ENCODE results near the gene AHSG.
"Not testable (repeated sequence)": the region's sequence is repeated elsewhere in the genome, so short reads cannot be mapped to it uniquely, and the experiment has no call there.

AHSG gene

GRCh38 chr3:186618318-186618938 lies 5.6 kb downstream of the AHSG start:
- DNase-seq (ENCODE audit: low read depth) = no peak

DNA sequence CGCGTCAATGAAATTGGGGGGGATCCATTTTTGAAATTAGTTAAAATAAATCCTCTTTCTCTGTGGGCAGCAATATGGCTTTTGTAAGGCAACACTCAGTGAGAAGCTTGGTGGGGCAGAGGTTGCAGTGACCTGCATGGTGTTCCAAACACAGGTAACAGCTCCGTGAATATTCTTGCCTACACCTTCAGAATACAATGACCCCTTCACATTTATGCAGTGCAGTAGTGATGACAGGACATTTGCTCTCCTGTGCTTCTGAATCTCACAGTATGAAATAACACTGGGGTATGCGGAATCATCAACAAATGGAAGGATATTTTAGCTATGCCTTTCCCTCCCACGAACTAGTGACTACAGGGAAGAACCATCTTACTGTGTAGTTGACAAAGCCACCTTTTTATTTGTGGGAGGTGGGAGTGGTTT lies 6.9 kb downstream of the AHSG start:
- DNase-seq (ENCODE audit: low read depth) = no peak

- DNase-seq (ENCODE audit: low read depth) = no peak
Measured at GRCh38 chr3:186620213-186621092, 7.6 kb downstream of the AHSG start.

GRCh38 chr3:186621894-186622650 lies 9.2 kb downstream of the AHSG start:
- no peak for DNase-seq (ENCODE audit: low read depth)

DNA sequence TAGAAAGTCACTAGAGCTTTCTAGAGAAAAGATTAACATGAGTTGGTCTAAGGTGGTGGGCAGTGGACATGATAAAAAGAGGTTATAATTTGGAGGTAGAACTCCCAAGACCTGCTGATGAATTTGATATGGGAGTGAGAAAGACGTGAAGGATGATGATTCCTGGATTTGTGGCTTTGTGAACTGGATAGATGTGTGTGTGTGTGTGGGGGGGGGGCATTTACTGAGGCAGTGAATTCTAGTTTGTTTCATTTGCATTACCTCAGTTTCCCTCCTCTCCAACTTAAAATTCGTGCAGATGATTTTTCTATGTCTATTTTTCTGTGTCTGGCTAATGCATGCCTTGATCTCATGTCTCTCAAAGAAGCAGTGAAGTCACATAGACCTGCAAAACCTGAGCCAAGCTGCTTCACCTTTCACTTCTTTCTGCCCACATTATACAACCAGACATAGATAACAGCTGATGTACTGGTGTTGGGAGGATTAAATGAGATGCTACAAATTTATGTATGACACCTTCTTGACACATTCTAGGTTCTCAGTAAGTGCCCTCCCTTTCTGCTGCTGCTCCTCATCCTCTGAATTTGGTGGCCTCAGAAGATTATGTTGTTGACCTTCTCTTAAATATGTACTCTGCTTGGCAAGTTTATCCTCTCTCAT lies 9.9 kb downstream of the AHSG start:
- DNase-seq (ENCODE audit: low read depth) = no peak

- DNase-seq (ENCODE audit: low read depth) = no peak
Measured at GRCh38 chr3:186624598-186624997, 11.7 kb downstream of the AHSG start.

DNA sequence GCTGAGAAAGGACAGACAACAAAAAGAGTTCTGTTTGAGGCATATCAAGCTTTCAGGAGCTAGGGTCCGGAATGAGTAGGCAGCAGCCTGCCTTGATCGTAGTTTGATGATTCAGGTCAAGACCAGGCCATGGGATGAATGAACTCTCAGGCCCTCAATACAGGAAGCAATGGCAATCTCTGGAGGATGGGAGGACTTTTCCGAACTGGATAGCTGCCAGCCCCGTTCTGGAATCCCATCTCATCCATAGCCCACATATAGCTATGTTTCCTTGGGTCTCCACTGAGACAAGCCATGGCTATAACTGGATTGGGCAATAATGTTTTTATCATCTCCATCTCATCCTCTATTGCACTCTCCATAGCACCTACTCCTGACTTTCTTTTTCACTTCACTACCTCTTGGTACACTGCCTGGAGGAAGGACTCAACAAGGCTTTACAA lies 12.8 kb downstream of the AHSG start:
- DNase-seq (ENCODE audit: low read depth) = no peak

DNA sequence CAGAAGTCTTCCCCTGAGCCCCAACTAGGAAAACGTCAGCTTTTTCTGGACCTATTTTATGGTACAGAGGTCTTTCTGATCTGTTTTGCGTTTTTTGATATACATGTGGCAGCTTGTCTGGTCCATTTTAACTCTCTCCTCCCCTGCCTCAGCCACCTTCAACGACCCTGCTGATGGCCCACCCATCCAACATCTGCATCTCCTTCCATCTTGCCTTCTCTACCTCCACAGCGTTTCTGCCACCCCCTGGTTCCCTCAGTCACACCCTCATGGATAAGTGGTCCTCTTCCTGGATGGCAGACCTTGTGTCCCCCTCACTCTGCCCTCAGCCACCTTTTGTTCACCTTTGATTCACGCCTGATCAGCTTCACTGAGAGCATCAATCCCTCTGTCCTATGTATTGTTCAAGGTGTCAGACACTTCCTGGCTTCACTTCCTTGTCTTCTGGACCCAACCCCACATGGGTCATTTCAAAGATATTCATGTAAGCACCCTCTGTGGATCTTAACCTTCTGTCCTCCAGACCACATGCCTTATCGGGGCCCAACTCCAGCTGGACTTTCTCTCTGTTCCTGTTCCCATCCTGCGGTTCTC lies 13.5 kb downstream of the AHSG start:
- DNase-seq (ENCODE audit: low read depth) = no peak

DNA sequence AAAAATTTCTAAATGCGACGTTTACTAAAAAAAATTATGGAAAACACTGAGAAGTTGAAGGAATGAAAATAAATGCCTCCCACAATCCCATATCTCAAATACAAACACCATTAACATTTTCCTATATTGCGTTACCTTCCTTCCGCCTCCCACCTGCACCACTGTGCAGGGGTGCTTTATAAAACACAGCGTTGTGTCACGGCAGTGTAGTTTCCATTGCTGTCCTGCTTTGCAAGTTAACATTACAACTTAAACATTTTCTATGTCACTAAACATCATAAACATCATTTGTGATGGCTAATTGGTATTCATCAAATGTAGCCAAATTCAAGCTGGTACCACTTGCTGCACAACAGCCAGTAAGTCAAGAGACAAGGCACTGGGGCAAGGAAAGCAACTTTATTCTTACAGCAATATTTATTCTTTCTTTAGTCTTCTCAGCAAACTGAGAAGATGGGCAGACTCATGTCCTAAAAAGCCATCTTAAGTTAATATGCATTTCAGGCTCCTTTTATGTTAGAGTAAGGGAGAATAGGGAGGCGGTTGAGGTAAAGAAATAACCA lies 15.1 kb downstream of the AHSG start:
- DNase-seq (ENCODE audit: low read depth) = no peak

DNA sequence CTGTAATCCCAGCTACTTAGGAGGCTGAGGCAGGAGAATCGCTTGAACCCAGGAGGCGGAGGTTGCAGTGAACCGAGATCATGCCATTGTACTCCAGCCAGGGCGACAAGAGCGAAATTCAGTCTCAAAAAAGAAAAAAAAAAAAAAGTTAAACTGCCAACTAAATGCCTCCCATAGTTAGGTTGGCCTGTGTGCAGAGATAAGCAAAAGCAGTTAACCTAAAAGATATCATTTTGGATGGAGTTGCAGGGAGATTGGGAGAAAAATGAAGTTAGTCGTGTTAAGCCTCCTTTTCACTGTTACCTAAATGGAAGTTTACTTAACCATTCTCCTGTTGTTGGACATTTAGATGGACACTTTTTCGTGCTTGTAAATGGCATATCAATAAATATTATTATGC lies 15.9 kb downstream of the AHSG start:
- no peak for DNase-seq (ENCODE audit: low read depth)

DNA sequence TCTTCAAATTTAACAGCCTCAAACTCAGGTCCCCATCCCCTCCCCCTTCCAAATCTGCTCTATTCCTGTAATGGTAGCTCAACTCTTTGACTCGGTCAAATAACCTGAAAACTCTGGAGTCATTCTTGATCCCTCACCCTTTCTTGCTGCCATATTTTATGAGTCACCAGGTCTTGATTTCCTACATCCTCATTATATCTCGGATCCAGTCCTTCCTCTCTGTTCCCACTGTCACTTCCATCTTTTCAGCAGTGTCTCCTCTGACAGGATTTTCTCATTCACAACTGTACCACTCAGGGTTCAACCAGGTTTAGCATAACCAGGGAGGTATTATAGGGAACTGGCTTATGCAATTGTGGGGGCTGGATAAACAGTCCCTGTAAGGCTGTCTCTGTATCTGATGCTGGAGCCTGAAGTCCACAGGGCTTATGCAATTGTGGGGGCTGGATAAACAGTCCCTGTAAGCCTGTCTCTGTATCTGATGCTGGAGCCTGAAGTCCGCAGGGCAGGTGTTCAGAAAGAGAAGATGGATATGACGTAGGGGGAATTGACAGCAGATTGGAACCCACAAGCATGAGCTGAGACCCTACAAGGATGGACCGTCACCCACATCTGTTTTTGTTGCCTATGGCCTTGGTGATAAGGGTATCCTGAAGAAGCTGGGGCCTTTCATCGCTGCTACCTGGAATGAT lies 18.2 kb downstream of the AHSG start:
- no peak for DNase-seq (ENCODE audit: low read depth)

DNA sequence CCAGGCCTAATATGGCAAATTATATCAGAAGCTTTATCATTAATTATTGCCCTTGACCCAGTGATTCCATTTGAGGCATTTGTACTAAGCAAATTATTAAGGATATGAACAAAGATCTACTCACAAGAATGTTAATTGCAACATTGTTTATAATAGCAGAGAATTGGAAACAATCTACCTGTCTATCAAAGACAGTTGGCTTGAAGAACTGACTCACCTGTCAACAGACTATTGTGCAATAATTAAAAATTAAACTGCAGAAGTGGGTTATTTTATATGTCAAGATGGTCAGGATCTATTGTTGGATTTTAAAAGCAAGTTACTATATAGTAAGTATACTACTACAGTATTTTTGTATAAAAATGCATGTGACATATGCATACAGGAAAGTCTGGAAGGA lies 20.6 kb downstream of the AHSG start:
- DNase-seq (ENCODE audit: low read depth) = no peak

DNA sequence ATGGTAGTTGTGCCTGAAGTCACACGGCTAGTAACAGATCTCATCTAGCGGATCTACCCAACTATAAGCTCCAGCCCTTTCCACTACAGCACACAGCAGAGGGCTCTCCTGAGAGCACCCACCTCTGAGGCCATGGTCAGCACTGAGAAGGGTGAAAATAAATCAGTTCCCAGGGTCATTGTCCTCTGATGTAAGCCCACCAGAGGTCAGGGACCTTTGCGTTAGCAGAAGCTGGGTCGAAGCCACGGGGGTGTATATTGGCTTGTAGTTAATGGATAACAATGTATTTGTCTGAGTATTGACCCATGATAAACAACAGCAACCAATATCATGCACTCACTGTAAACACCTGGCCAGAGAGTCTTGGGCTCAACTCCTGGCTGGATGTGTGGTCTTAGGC lies 21.3 kb downstream of the AHSG start:
- DNase-seq (ENCODE audit: low read depth) = not testable (repeated sequence)

DNA sequence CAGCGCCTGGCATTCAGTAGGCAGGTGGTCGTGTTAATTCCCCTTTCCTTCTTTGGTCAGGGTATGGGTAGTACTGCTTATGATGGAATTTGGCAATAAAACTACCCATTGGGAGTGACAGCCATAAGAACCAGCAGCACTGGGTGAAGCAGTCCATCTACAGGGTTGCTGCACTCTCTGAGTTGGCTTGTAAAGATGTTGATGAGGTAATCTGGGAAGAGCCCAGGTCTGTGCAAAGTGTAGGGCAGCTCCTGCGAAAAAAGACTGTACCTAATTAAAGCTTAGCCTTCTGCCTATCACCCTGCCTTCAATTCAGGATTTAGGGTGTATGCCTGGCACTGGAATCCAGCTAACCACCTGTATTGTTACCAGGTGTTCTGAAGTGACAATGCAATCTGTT lies 22.7 kb downstream of the AHSG start:
- DNase-seq (ENCODE audit: low read depth) = no peak

DNA sequence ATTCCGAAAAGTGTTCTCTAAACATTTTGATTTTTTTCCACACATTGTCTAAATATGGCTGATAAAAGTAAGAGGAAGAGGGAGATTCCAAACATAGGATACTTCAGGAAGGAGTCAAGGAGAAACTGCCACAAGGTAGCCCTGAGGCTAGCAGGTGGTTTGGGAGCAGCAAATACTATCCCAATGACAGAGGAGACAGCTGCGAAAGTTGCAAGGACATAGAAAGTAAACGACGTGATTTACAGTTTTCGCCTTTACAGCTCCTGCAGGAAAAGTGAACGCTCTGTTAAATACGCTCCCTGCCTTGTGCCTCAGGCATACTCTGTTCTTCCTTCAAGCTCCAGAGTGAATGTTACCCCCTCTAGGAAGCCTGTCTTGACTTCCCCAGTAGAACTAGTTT lies 23.7 kb downstream of the AHSG start:
- DNase-seq (ENCODE audit: low read depth) = no peak

DNA sequence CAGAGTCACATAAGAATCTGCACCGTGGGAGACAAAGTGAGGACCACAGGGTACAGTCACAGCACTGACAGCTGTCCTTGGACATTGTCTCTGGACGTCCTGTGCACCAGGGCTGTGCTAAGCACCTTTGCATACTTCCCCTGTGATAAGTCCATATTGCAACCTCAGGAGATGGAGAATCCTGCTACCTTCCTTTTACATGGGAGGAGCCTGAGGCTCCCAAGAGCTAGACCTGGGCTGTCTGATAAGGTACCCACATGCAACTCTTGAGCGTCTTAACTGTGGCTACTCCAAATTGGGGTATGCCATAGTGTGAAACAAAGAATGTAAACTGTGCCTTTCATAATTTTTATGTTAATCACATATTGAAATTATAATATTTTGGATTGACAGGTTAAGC lies 24.8 kb downstream of the AHSG start:
- DNase-seq (ENCODE audit: low read depth) = no peak

DNA sequence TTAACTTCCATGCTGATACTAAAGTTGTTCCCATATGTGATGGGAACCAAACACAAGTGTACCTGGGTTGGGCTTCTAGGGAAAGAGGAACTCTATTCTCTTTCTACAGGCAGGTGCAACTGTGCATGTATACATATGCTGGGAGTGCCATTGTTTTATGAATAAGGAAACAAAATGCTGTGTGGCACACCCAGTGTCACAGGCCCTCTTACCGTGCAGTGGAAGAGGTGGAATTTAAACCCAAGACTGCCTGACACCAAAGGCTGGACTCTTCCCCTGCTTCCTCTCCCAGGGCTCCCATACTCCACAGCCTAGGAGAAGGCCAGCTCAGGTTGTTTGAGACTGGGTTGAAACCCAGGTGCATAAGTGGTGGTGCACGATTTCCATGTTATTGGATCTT lies 25.4 kb downstream of the AHSG start:
- DNase-seq (ENCODE audit: low read depth) = no peak

- no peak for DNase-seq (ENCODE audit: low read depth)
Measured at GRCh38 chr3:186639778-186640472, 27.1 kb downstream of the AHSG start, which contains the start of gene FETUB. TSS of gene FETUB (plus strand) at chr3:186640399. CDS start at chr3:186640461, 62 bp downstream.

- no peak for DNase-seq (ENCODE audit: low read depth)
Measured at GRCh38 chr3:186640473-186640818, 27.6 kb downstream of the AHSG start.

DNA sequence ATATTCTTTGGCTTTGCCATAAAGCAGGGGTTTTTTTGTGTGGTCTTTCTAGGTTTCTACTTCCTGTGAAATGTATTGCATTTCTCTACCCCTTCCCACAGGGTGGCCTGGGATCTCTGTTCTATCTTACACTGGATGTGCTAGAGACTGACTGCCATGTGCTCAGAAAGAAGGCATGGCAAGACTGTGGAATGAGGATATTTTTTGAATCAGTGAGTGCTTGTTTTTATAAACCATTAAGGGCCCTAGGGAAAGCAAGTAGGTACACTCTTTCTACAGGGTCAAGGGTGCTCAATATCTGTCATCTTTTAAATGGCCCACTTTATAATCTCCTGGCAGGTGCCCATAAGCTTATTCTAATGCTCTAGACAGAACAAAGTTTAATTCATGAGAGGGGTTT lies 28.1 kb downstream of the AHSG start:
- DNase-seq (ENCODE audit: low read depth) = no peak

All from non-pigmented ciliary epithelial cell (primary cell).